Measurements from ENCODE around the gene GCN1. TPM values are rescaled to one million over a fixed set of nuclear protein-coding genes. Genes with fewer than 3 reads are reported as not detected.

Gene GCN1
- total and polyA plus RNA-seq, 2 of the 8 experiments (the other 6 are each of a cell fraction or from before 2014, with no cell fraction given), result 61.4 to 133 TPM

DNA sequence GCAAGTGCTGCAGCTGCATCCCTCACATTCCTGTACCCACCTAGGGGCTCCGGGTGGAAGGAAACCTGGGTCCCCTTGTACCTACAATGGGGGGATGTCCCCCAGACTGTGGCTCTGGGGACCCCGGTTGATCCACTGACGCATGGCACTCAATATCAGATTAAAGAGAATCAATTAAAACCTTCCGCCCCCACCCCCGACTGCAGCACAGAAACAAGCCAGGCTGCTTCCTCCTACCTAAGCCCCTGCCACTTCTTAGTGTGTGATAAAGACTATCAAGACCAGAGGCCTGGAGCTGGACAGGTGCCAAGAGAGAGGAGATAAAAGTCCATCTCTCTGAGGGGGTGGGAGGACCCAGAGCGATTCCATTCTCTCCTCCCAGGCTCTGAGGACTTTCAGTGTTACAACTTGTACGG lies 34.6 kb upstream of the GCN1 start (continued):
- TF ChIP-seq BCL11A (IDR thresholded peaks at IDR 0.05; ENCODE audit: low read depth in 2 of 2, low read length in 2 of 2) (no peak), KDM4A (IDR thresholded peaks at IDR 0.05; ENCODE audit: low read depth, low read length, severe bottlenecking) (no peak), POLR2A (IDR thresholded peaks at IDR 0.05; ENCODE audit: control extremely low read depth in 1 of 2, low read depth in 2 of 2, low read length in 2 of 2) (peak in 1 of 2 experiments; percentile 49; a peak in 2 of 3 replicates), HDAC2 (IDR thresholded peaks at IDR 0.05; ENCODE audit: borderline replicate concordance in 1 of 2, low read depth in 2 of 2, low read length in 2 of 2) (peak in 1 of 2 experiments; percentile 54; a peak in 1 of 4 replicates), ASH2L (IDR thresholded peaks at IDR 0.05; ENCODE audit: low read length) (peak; percentile 100), MAX (IDR thresholded peaks at IDR 0.05) (0 out of 2 replicates have a peak, but pooled peaks have one; percentile 61)

All from H1 (cell line).